NCI-H446 treated with DMSO at 0.1 percent for 48 hours (cell line): ENCODE measurements around the gene DPF1.
A peak's percentile ranks its signal among the peaks of the same experiment; 100 is the strongest.

Experiments used
- DNase-seq: peaks from one replicate; lab custom pipeline; 2025; lab: John Stamatoyannopoulos, UW

DPF1 gene

GRCh38 chr19:38197937-38198704 lies 25.9 kb downstream of the DPF1 start:
- no peak for DNase-seq

DNA sequence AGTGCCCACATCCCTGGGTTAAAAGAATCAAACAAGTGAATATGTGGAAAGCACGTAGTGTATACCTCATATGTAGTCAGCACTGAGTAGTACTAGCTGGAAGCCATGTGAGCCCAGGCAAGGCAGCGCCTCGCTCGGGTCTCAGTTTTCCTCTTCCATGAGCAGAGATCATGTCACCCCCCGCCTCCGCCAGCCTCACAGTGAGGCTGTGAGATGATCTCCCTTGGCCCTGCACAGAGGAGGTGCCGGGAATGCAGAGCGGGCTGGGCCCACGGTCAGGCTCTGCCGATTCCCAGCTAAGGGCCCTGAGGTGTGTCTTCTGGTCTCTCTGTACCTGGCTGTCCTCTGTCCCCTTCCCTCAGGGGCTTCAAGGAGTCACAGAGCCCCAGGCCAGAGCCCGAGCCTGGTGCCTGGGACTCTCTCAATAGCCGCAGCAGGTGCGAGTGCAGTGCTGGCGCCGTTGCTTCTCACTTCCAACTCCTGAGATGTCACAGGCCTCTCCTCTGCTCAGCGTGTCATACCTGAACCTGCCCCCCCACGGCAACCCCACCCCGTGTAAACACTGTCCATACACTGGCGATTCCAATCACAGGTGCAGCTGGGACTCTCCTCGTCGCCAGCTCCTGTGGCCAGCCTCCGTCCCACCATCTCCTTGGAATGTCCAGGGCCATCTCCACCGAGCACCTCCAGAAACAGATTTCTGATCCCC lies 26.9 kb downstream of the DPF1 start:
- no peak for DNase-seq

- DNase-seq, result no peak
Observed at GRCh38 chr19:38196245-38196837, 27.7 kb downstream of the DPF1 start.

GRCh38 chr19:38195237-38195636 lies 28.8 kb downstream of the DPF1 start:
- no peak for DNase-seq

DNA sequence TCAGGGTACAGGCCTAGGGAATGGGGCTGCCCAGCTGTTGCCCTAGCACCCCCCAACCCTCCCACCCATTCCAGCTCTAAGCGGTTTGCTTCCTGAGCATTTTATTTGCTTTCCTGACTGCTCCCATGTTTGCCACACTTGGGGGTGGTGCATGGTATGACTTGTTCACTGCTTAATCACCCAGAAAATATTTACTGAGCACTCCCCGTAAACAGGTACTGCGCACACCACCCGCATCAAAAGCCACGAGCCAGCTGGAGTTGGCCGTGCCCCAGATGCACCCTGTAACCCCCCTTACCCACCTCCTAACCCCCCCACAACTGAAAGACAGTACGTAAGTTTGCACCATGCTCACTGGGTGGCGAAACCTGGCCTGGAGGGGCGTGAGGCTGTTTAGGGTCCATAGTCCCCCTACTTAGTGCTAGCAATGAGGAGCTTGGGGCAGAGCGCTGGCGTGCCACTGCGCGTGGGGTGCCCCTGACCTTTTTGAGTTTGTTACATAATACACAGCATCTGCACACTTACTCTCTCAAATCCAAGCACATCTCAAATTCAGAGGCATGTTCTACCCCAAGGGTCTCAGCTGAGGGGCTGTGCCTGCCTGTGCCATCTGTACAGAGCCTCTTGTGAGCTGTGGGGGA lies 29.8 kb downstream of the DPF1 start:
- DNase-seq, result no peak

DNA sequence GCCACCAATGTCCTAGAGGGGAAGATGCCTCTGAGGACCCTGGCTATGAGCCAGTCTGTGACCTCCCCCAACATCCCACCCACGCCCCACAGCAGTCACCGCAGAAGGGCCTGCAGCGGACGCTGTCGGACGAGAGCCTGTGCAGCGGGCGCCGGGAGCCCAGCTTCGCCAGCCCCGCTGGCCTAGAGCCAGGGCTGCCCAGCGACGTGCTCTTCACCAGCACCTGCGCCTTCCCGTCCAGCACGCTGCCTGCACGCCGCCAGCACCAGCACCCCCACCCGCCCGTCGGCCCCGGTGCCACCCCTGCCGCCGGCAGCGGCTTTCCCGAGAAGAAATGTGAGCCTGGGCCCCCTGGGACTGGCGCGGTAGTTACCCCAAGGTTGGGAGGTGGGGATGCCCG lies 30.6 kb downstream of the DPF1 start:
- no peak for DNase-seq

DNA sequence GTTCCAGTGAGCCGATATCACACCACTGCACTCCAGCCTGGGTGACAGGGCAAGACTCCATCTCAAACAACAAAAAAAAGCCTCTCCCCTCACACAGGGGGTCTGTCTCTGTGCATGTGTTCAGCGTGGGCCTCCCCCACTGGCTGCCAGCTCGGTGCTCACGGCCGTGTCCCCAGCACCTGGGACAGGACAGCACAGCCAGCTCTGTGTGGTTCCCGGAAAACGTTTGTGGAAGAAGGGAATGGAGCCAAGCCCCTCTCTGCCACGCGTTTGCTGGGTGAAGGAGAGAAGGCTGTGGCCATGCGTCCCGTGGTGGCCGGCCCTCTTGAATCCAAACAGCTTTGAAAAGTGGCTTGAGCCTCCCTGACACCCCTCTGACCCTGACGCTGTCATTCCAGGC lies 32.3 kb downstream of the DPF1 start:
- DNase-seq, result no peak

DNA sequence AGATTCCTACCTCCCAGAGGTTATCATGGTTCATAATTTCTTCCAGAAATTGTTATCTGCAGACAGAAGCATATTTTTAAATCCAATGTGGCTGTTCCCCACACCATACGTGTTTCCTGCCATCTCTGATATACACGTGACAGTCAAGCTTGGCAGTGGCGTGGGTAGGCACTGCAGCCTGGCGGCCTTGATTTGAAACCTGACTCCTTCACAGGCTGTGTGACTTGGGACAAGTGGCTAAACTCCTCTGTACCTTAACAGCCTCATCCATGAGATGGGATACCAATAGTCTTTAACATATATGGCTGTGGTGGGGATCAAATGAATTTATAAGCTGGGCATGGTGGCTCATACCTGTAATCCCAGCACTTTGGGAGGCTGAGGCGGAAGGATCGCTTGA lies 33.2 kb downstream of the DPF1 start:
- no peak for DNase-seq

GRCh38 chr19:38190061-38190460 lies 34.0 kb downstream of the DPF1 start:
- DNase-seq, result no peak

DNA sequence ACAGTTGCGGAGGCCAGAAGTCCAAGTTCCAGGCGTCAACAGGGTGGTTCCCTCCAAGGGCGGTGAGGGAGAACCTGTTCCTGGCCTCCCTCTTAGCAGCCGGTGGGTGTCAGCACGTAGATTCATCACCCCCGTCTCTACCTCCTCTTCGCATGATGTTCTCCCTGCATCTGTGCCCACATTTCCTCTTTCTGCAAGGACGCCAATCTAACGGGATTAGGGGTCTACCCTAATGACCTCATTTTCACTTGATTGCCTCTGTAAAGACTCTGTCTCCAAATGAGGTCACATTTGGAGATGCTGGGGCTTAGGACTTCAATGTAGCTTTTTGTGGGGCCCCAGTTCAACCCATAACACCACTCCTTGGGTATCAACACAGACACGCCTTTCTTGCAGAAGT lies 38.5 kb downstream of the DPF1 start:
- DNase-seq, result no peak

DNA sequence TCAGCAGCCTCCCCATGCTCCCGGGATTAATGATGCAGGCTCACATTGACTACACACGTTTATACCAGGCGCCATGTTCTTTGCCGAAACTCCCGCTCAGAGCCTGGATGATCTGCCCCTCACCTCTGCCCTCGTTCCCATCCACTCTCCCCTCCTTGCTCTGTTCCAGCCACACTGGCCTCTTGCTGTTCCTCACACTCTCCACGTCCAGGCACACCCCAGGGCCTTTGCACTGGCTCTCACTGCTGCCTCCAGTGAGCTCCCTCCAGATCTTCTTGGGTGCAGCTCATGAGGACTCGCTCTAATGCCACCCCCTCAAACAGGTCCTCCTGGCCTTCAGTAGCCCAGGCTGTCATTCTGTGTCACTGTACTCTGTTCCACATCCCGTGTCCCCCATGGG lies 39.2 kb downstream of the DPF1 start:
- DNase-seq, result no peak

DNA sequence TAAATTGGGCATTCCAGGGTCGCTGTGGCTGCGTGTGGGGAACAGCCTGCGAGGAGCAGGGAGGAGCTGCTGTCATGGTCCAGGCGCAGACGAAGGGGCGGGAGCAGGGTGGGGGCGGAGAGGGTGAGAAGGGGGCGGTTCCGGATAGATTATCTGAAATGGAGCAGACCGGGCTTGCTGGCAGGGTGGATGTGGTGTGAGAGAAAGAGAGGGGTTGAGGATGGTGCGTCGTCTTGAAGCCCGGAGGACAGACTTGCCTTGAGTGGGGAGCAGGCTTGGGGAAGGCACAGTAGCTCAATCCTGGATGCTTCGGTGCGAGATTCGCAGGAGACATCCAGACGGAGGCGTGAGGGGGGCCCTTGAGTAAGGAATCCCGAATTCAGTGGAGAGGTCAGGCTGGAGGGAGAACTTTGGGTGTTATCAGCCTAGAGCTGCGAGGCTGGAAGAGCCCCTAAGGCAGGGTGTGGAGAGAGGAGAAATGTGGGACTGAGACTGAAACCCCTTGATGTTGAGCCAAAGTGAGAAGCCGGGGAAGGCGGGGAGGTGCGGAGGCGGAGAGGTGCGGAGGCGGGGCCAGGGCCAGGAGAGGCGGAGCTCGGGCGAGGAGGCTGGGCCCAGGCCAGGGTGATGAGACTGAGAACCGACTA lies 40.6 kb downstream of the DPF1 start:
- DNase-seq, result no peak

DNA sequence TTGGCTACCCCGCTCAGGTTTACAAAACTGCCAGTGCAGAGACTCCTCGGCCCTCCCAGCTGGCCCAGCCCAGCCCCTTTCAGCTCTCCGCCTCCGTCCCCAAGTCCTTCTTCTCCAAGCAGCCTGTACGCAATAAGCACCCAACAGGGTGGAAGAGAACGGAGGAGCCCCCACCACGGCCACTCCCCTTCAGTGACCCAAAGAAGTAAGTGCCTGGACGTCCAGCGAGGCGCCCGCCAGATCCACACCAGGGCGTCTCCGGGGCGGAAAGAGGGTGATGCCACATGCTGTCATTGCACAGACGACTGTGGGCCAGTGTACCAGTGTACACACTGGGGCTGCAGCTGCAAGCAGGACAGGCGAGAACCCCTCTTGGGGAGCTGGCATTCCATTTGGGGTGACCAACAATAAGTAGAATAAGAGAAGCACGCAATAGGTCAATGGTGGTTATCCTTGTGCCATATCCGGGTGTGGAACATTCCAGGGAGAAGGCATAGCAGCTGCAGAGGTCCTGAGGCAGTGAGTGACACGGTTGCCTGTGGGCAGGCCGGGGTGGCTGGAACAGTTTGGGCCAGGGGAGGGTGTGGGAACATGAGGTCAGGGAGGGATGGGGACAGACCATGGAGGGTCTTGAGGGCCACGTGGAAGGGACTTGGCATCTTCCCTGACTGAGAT lies 41.3 kb downstream of the DPF1 start:
- DNase-seq, result no peak

GRCh38 chr19:38180071-38180470 lies 44.0 kb downstream of the DPF1 start:
- DNase-seq, result no peak

DNA sequence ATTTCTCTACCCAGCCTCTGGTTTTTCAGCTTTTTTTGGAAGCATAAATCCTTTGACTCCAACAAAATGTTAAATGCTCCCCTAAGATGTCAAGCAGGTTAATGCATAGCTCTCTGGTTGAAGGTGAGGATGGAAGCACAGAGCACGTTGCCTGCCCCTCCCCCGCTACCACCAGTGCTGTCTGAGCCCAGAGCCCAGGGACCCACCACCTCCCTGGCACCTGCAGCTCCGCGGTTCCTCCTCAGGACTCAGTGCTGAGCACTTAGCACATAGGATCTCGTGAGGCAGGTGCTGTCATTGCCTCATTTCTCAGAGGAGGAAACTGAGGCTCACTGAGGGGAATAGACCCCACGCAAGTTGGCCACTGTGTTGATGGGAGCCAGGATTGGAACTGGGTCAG lies 48.6 kb downstream of the DPF1 start:
- no peak for DNase-seq

GRCh38 chr19:38173291-38174041 lies 50.6 kb downstream of the DPF1 start:
- DNase-seq, result peak; percentile 99

- DNase-seq, result peak; percentile 82
Observed at GRCh38 chr19:38172001-38172400, 52.0 kb downstream of the DPF1 start.

GRCh38 chr19:38170334-38170733 lies 53.7 kb downstream of the DPF1 start:
- peak; percentile 53 for DNase-seq

GRCh38 chr19:38168637-38169036 lies 55.4 kb downstream of the DPF1 start:
- DNase-seq, result no peak

DNA sequence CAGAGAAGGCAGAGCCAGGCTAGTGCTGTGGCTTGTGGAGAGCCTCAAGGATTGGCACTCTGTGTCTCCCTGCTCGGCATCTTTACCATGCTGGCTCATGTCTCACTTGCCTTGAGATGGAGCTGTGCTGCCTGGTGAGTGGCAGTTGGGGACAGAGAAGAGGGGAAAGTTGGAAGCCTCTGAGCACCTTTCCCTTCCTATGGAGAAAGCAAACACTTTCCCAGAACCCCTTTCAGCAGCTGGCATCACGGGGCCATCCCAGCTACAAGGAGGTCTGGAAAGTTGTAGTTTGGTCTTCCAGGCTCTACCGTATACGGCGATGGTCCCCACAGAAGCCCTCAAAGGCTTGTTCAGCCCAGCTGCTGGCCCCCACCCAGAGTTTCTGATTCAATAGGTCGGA lies 58.7 kb downstream of the DPF1 start:
- no peak for DNase-seq

DNA sequence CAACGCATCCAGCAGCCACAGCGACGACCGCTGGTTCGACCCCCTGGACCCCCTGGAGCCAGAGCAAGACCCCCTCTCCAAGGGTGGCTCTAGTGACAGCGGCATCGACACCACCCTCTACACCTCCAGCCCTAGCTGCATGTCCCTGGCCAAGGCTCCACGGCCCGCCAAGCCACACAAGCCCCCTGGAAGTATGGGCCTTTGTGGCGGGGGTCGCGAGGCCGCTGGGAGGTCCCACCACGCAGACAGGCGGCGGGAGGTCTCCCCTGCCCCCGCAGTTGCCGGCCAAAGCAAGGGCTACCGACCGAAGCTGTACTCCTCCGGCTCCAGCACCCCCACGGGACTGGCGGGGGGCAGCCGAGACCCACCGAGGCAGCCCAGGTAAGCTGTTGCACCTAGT lies 59.5 kb downstream of the DPF1 start:
- DNase-seq, result no peak
